HG02610 (cell line): ENCODE data around the gene SEMA3C.

ENCODE experiments used
- ATAC-seq: cut with Tn5 transposase; IDR thresholded peaks from one replicate; pipeline ENCODE4 v1.9.1; 2021; ENCODE audit warnings: mild to moderate bottlenecking, moderate library complexity; ENCODE audit not compliant: unreplicated experiment

The SEMA3C gene

DNA sequence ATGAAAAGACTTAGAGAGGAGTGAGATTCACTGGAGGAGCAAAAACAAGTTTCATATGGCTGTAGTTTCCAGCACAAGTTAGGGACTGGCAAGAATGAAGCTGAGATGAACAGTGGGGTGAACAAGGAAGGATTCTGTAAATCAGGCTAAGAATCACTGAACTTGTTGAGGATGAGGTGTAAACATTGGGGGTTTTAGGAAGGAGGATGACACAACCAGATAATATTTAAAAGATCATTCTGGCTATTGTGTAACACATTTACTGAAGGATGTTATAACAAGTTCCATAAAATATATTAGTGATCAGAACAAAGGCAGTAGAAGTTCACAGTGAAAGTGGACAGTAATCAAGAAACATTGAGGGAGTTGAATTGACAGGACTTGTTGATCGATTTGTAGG, 211.5 kb downstream of the SEMA3C start:
- no peak for ATAC-seq

DNA sequence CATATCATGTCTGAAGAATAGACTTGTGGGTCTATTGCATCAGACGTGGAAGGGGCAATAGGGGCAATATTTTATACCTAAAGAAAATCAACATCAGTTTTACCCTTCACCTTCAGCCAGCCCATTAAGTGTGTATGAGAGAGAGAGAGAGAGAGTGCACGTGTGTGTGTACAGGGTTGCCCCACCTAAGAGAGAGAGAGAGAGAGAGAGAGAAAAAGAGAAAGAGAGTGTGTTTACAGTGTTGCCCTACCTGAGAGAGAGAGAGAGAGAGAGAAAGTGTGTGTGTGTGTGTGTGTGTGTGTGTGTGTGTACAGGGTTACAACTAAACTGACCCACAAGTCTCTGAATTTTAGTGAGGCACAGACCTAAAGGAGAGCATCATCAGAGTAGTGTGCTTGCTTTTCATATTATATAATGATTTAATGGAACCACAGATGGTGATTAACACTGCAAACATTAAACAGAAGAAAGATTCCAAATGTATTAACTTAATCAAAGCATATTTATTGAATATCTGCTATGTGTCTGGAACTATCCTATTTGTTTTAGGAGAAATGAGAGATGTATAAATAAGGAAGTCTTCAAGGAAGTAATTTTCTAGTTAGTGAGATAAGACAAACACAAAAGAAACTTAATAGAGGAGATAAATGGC, 213.6 kb downstream of the SEMA3C start:
- ATAC-seq: no peak

- no peak for ATAC-seq
Observed at GRCh38 chr7:80703272-80703671, 215.6 kb downstream of the SEMA3C start.

DNA sequence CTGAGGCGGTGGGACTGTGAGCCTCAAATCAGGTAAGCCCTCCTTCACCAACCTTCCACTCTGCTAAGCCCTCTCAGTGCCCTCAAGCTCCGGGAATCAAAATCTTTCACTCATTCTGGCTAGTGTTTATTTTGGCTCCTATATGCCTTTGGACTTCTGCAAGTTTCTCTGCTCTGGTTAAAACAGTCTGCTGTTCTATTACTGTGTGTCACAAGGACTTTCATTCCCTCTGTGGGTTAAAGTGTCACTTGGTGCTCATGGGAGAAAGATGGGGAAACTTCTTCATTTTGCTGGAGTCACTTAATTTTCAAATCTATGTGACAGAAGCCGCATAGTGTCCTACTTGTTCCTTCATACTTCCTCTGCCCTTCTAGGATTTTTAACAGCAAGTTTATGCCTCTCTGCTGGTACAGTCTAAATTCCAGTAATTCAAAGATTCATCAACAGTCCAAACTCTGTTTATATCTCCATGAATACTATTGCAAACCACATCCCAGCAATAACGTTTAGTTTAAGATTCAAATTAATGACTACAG, 219.1 kb downstream of the SEMA3C start:
- ATAC-seq: no peak

- peak; percentile 73 for ATAC-seq
Observed at GRCh38 chr7:80699045-80699638, 219.7 kb downstream of the SEMA3C start.
